CD4-positive, alpha-beta T cell (primary cell): ENCODE data around the gene EIF3L. TPM values are rescaled to one million over a fixed set of nuclear protein-coding genes. Genes with fewer than 3 reads are reported as not detected.
A peak's percentile ranks its signal among the peaks of the same experiment; 100 is the strongest.

Source experiments
- ATAC-seq: fragments of 200-7000 bp; cut with Tn5 transposase; one replicate; pipeline ENCODE4 v1.10.0; 2022; ENCODE audit warnings: mild to moderate bottlenecking; ENCODE audit not compliant: poor library complexity
- CTCF ChIA-PET: fragments of 350-600 bp; sonication (Branson Sonifier 250); formaldehyde crosslinking; loops from one replicate; lab custom pipeline; 2021; ENCODE audit warnings: antibody characterized with exemption, inconsistent platforms; lab: Charles Lee
- POLR2A ChIA-PET: fragments of 350-600 bp; sonication (Branson Sonifier 250); formaldehyde crosslinking; loops from one replicate; lab custom pipeline; 2021; ENCODE audit warnings: antibody characterized with exemption, inconsistent platforms; lab: Charles Lee
- DNase-seq, 14 experiments: peaks; one replicate each; pipeline ENCODE4 v3.0.0-alpha.2; 2013 to 2020; ENCODE audit warnings: mixed read lengths in 2 of 14
- H3K27ac ChIP-seq, 2 donors: one replicate each; pipeline versions ENCODE4 v1.5.1 to v1.7.0; 2013; ENCODE audit warnings: low read length in 2 of 2, low read depth in 1 of 2, mild to moderate bottlenecking in 1 of 2
- H3K27me3 ChIP-seq, 2 experiments: 1 replicate in 1 of 2; 2 replicates in 1 of 2; pipeline versions ENCODE4 v1.6.1 to v1.7.0; 2013; ENCODE audit warnings: low read length in 2 of 2, control low read depth in 1 of 2, mild to moderate bottlenecking in 1 of 2, moderate library complexity in 1 of 2; ENCODE audit not compliant: insufficient read depth in 2 of 2, control insufficient read depth in 1 of 2
- H3K36me3 ChIP-seq: one replicate; pipeline ENCODE4 v1.6.1; 2013; ENCODE audit warnings: low read length, control low read depth; ENCODE audit not compliant: insufficient read depth
- H3K4me1 ChIP-seq: one replicate; pipeline ENCODE4 v1.6.1; 2013; ENCODE audit warnings: low read length, control low read depth; ENCODE audit not compliant: insufficient read depth
- H3K4me3 ChIP-seq: one replicate; pipeline ENCODE4 v1.5.1; 2013; ENCODE audit warnings: mild to moderate bottlenecking, low read length, moderate library complexity
- H3K9me3 ChIP-seq, 2 experiments: 1 replicate in 1 of 2; 2 replicates in 1 of 2; pipeline versions ENCODE4 v1.6.1 to v1.7.0; 2013; ENCODE audit warnings: low read length in 2 of 2, mild to moderate bottlenecking in 2 of 2, control low read depth in 1 of 2, moderate library complexity in 1 of 2; ENCODE audit not compliant: control insufficient read depth in 1 of 2, insufficient read depth in 1 of 2
- H3K27ac Mint-ChIP-seq: one replicate; pipeline ENCODE4 v1.8.0; 2020; ENCODE audit warnings: mixed read lengths
- H3K27me3 Mint-ChIP-seq: one replicate; pipeline ENCODE4 v1.8.0; 2021; ENCODE audit warnings: mixed read lengths
- H3K36me3 Mint-ChIP-seq: one replicate; pipeline ENCODE4 v1.8.0; 2021; ENCODE audit warnings: low read depth, mixed read lengths
- H3K4me1 Mint-ChIP-seq: one replicate; pipeline ENCODE4 v1.8.0; 2021; ENCODE audit warnings: low read depth, mixed read lengths
- H3K4me3 Mint-ChIP-seq: one replicate; pipeline ENCODE4 v1.8.0; 2020; ENCODE audit warnings: mild to moderate bottlenecking, mixed read lengths
- H3K9me3 Mint-ChIP-seq: one replicate; pipeline ENCODE4 v1.8.0; 2020; ENCODE audit warnings: mixed read lengths
- intact Hi-C, 2 experiments: fragments of 100-400 bp; cut with DNase I in 1 of 2; cut with micrococcal nuclease in 1 of 2; formaldehyde crosslinking; loops; one replicate each; pipeline versions ENCODE4 v1.15.1 to v1.9.0; 2023 to 2025; cut with DNase I, micrococcal nuclease
- microRNA-seq: library from miRNA; unstranded; fragments of <30 nt; microRNA quantifications from one replicate; pipeline ENCODE4 v1.2.0, GENCODE V29; 2021; ENCODE audit warnings: borderline microRNAs expressed, borderline replicate concordance
- total RNA-seq, 174 experiments: library from RNA in 2 of 174; stranded (reverse) in 2 of 174; gene quantifications; one replicate each; pipeline ENCODE4 v1.2.3 and lab custom pipeline; 2021 to 2026
- TF ChIP-seq, protein P1 (sequence below): fragments of 200-600 bp; IDR thresholded peaks from one replicate; pipeline ENCODE4 v1.8.0; 2022; ENCODE audit warnings: antibody characterized with exemption, mild to moderate bottlenecking

EIF3L gene
- total RNA-seq, 2 experiments from 2014 or later = 525 to 541 TPM

DNA sequence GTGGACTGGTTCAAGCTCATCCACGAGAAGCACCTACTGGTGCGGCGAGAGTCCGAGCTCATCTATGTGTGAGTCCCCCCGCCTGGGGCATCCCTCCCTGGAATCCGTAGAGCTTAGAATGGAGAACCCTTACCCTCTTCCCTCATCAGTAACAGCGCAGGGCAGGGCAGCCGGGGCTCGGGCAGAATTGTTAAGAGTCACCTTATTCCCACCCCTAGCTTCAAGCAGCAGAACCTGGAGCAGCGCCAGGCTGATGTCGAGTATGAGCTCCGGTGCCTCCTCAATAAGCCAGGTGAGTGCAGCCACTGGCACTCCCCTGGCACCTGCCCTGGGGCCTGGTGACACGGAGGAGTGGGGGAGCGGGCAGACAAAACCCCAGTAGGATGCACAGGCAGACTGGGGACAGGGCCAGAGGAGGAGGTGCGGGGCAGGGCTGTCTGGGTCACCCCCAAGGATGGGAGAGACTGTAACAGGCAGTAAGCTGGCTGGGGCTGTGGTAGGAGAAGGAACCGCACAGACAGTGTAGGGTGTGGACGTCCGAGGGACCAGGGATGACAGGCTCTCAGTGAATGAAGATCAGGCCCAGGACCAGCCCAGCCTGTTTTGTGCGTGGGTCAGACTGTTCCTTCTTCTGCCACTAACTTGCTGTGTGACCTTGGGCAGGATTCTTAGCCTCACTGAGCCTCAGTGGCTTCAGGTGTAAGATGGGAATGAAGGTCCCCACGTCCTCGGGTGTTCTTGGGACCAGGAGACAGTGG lies 83.8 kb downstream of the EIF3L start:
- Mint-ChIP-seq H3K36me3 (peaks cover 33% of the 10 kb centered on the region), H3K27ac (no peak overlapping the region), H3K4me3 (no peak overlapping the region), H3K27me3 (no peaks in the 10 kb centered on the region), H3K4me1 (peaks cover 11% of the 10 kb centered on the region), H3K9me3 (no peaks in the 10 kb centered on the region)
- Histone ChIP-seq H3K27ac (no peak overlapping the region), H3K9me3 (no peaks in the 10 kb centered on the region), H3K27me3 (no peaks in the 10 kb centered on the region), H3K4me1 (peaks cover 9% of the 10 kb centered on the region), H3K4me3 (no peak overlapping the region), H3K36me3 (peaks cover 37% of the 10 kb centered on the region)
- no peak for DNase-seq
- no peak for ATAC-seq
- intact Hi-C loops = loop anchor here in 1 of 2 experiments (5.0 kb wide), 1 partner anchor 46 kb away; no protein-coding TSS in a partner anchor
- POLR2A ChIA-PET = interaction anchor here (1.2 kb wide), 1 partner anchor 20 kb away, joined by 4 read pairs; the partner anchor contains the start of genes C22orf23 and POLR2F
- CTCF ChIA-PET = interaction anchor here (0.6 to 1.2 kb wide), 4 partner anchors 22 to 78 kb away, joined by 3 to 4 read pairs (median 3); partner anchors contain the start of gene MICALL1
- TF ChIP-seq, protein P1, sequence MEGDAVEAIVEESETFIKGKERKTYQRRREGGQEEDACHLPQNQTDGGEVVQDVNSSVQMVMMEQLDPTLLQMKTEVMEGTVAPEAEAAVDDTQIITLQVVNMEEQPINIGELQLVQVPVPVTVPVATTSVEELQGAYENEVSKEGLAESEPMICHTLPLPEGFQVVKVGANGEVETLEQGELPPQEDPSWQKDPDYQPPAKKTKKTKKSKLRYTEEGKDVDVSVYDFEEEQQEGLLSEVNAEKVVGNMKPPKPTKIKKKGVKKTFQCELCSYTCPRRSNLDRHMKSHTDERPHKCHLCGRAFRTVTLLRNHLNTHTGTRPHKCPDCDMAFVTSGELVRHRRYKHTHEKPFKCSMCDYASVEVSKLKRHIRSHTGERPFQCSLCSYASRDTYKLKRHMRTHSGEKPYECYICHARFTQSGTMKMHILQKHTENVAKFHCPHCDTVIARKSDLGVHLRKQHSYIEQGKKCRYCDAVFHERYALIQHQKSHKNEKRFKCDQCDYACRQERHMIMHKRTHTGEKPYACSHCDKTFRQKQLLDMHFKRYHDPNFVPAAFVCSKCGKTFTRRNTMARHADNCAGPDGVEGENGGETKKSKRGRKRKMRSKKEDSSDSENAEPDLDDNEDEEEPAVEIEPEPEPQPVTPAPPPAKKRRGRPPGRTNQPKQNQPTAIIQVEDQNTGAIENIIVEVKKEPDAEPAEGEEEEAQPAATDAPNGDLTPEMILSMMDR = no peak

DNA sequence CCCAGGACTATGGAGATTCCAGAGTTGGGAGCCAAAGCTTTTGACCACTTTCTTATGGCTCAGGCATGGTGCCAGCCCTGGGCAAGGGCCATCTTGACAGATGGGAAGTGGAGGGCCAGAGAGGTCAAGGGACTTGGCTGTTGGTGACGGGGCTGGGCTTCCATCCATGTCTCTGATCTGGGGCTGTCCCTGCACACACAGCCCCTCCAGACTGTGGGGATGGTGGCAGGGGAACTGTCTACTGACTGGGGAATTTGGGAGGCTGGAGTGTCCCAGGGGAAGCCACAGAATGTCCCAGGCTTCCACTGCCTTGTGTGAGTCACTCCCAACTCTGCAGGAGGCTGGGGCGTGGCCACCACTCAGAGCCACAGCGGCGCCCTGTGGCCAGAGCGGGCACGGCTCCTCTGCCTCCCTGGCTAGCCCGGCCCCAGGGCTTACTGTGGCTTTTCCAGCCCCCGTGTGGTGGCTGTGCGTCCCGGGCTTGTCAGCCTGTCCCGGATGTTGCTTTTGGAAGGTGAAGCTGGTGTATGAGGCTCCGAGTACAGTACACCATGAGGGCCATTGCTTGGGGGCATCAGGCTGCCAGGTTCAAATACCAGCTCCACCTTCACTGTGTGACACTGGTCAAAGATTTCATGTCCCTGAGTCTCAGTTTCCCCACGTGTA lies 84.6 kb downstream of the EIF3L start:
- H3K4me3 ChIP-seq = no peak overlapping the region
- intact Hi-C loops = loop anchor here (1.0 to 5.0 kb wide), 4 partner anchors 28 to 117 kb away; partner anchors contain the start of gene MICALL1 (in 1 of the 2)
- CTCF ChIA-PET = interaction anchor here (0.7 to 1.2 kb wide), 5 partner anchors 22 to 325 kb away, joined by 3 to 5 read pairs (median 3); partner anchors contain the start of genes GGA1 and MICALL1
- no peaks in the 10 kb centered on the region for H3K9me3 ChIP-seq
- Mint-ChIP-seq H3K4me1 (peaks cover 11% of the 10 kb centered on the region), H3K27me3 (no peaks in the 10 kb centered on the region), H3K9me3 (no peaks in the 10 kb centered on the region), H3K27ac (no peak overlapping the region), H3K36me3 (peaks cover 26% of the 10 kb centered on the region), H3K4me3 (no peak overlapping the region)
- DNase-seq (peak; percentile 64 to 90 (median 76)), ATAC-seq (peak; percentile 100)
- peaks cover 33% of the 10 kb centered on the region for H3K36me3 ChIP-seq
- H3K27me3 ChIP-seq = no peaks in the 10 kb centered on the region
- POLR2A ChIA-PET = interaction anchor here (1.1 kb wide), 1 partner anchor 28 kb away, joined by 4 read pairs; the partner anchor contains the start of gene MICALL1
- TF ChIP-seq, protein P1 = peak; percentile 93
- peaks cover 9% of the 10 kb centered on the region for H3K4me1 ChIP-seq
- H3K27ac ChIP-seq = no peak overlapping the region

Small RNA genes within 50 kb of the gene (microRNA-seq; reads per million reads assigned to microRNA genes)
- not detected for gene MIR659

Other genes starting within 250 kb of the EIF3L start
- 10 to 100 TPM; 57.0 to 60.9 TPM for gene GGA1, start 240.6 kb upstream of the EIF3L start, total RNA-seq
- gene SH3BP1, start 209.8 kb upstream of the EIF3L start, total RNA-seq = 10 to 100 TPM; 46.9 to 49.0 TPM
- gene PDXP, start 190.7 kb upstream of the EIF3L start, total RNA-seq = 1 to 10 TPM; 1.5 TPM
- 10 to 100 TPM; 85.1 to 93.7 TPM for gene LGALS1, start 173.8 kb upstream of the EIF3L start, total RNA-seq
- 10 to 100 TPM; 24.3 to 26.2 TPM for gene NOL12, start 163.1 kb upstream of the EIF3L start, total RNA-seq
- 10 to 100 TPM in 1 of 2 experiments, 1 to 10 TPM in 1; 9.0 to 10.1 TPM for gene TRIOBP, start 152.4 kb upstream of the EIF3L start, total RNA-seq
- 1 to 10 TPM; 1.4 to 1.8 TPM for gene GCAT, start 41.5 kb upstream of the EIF3L start, total RNA-seq
- not detected for gene GALR3, start 26.0 kb upstream of the EIF3L start, total RNA-seq
- 10 to 100 TPM; 18.3 to 20.6 TPM for gene ANKRD54, start 5.1 kb upstream of the EIF3L start, total RNA-seq
- gene MICALL1, start 56.9 kb downstream of the EIF3L start, total RNA-seq = 10 to 100 TPM; 16.9 to 20.7 TPM
- not detected for gene C22orf23, start 104.2 kb downstream of the EIF3L start, total RNA-seq
- gene POLR2F, start 104.3 kb downstream of the EIF3L start, total RNA-seq = 10 to 100 TPM; 20.2 to 21.1 TPM
- not detected for gene SOX10, start 135.1 kb downstream of the EIF3L start, total RNA-seq
- 10 to 100 TPM; 21.2 to 25.6 TPM for gene PICK1, start 208.0 kb downstream of the EIF3L start, total RNA-seq
- gene SLC16A8, start 234.8 kb downstream of the EIF3L start, total RNA-seq = not detected